Ectodermal cell (in vitro differentiated cells): ENCODE results near the gene ZCWPW1.

Experiments
- H3K27ac ChIP-seq: 2 replicates; pipeline ENCODE4 v1.7.0; 2013; ENCODE audit warnings: mild to moderate bottlenecking, low read depth, low read length; ENCODE audit not compliant: insufficient read depth, poor library complexity, severe bottlenecking
- H3K27me3 ChIP-seq: 2 replicates; pipeline ENCODE4 v1.7.0; 2013; ENCODE audit warnings: mild to moderate bottlenecking, low read length; ENCODE audit not compliant: insufficient read depth, control insufficient read depth, poor library complexity, severe bottlenecking
- H3K36me3 ChIP-seq: one replicate; pipeline ENCODE4 v1.7.0; 2013; ENCODE audit warnings: low read length; ENCODE audit not compliant: control insufficient read depth, insufficient read depth
- H3K4me1 ChIP-seq: one replicate; pipeline ENCODE4 v1.7.0; 2013; ENCODE audit warnings: low read length; ENCODE audit not compliant: control insufficient read depth, insufficient read depth
- H3K4me3 ChIP-seq: 2 replicates; pipeline ENCODE4 v1.7.0; 2013; ENCODE audit warnings: low read depth, low read length, control low read depth; ENCODE audit not compliant: insufficient read depth
- H3K9me3 ChIP-seq: 2 replicates; pipeline ENCODE4 v1.7.0; 2013; ENCODE audit warnings: mild to moderate bottlenecking, low read length, moderate library complexity; ENCODE audit not compliant: control insufficient read depth
- WGBS, 2 experiments: methylation state at CpG; one replicate each; pipeline ENCODE4 v1.1.7; 2013; ENCODE audit warnings: missing lambda C conversion rate in 2 of 2; 5-methylcytosine and 5-hydroxymethylcytosine counted together

ZCWPW1 gene

GRCh38 chr7:100419660-100420226 lies 8.8 kb downstream of the ZCWPW1 start:
- Histone ChIP-seq H3K9me3 (no peaks in the 10 kb centered on the region), H3K4me1 (no peaks in the 10 kb centered on the region), H3K4me3 (no peak overlapping the region), H3K27ac (no peak overlapping the region), H3K36me3 (no peaks in the 10 kb centered on the region), H3K27me3 (no peaks in the 10 kb centered on the region)
- 86 to 93% methylated on average over 1 of the region's 1 CpG for WGBS, 2 experiments

- no peaks in the 10 kb centered on the region for H3K9me3 ChIP-seq
- H3K4me3 ChIP-seq = no peak overlapping the region
- 71 to 94% methylated on average over 1 of the region's 1 CpG for WGBS, 2 experiments
- no peaks in the 10 kb centered on the region for H3K27me3 ChIP-seq
- no peak overlapping the region for H3K27ac ChIP-seq
- no peaks in the 10 kb centered on the region for H3K4me1 ChIP-seq
- H3K36me3 ChIP-seq = no peaks in the 10 kb centered on the region
Observed at GRCh38 chr7:100418930-100419659, 9.4 kb downstream of the ZCWPW1 start.

- Histone ChIP-seq H3K36me3 (no peaks in the 10 kb centered on the region), H3K9me3 (no peaks in the 10 kb centered on the region), H3K4me1 (no peaks in the 10 kb centered on the region), H3K27ac (no peak overlapping the region), H3K27me3 (no peaks in the 10 kb centered on the region), H3K4me3 (no peak overlapping the region)
- WGBS, 2 experiments = 93 to 97% methylated on average over 5 of the region's 5 CpGs
Observed at GRCh38 chr7:100415448-100415847, 13.1 kb downstream of the ZCWPW1 start.

- no peaks in the 10 kb centered on the region for H3K9me3 ChIP-seq
- no peaks in the 10 kb centered on the region for H3K27me3 ChIP-seq
- H3K4me3 ChIP-seq = no peak overlapping the region
- no peaks in the 10 kb centered on the region for H3K4me1 ChIP-seq
- no peak overlapping the region for H3K27ac ChIP-seq
- no peaks in the 10 kb centered on the region for H3K36me3 ChIP-seq
- 83 to 100% methylated on average over 1 of the region's 1 CpG for WGBS, 2 experiments
Observed at GRCh38 chr7:100413889-100414288, 14.6 kb downstream of the ZCWPW1 start.

GRCh38 chr7:100413346-100413745 lies 15.2 kb downstream of the ZCWPW1 start:
- H3K27ac ChIP-seq = no peak overlapping the region
- no peak overlapping the region for H3K4me3 ChIP-seq
- no peaks in the 10 kb centered on the region for H3K27me3 ChIP-seq
- no peaks in the 10 kb centered on the region for H3K4me1 ChIP-seq
- H3K36me3 ChIP-seq = no peaks in the 10 kb centered on the region
- no peaks in the 10 kb centered on the region for H3K9me3 ChIP-seq

- H3K4me1 ChIP-seq = no peaks in the 10 kb centered on the region
- no peaks in the 10 kb centered on the region for H3K27me3 ChIP-seq
- H3K9me3 ChIP-seq = no peaks in the 10 kb centered on the region
- WGBS, 2 experiments = 84 to 85% methylated on average over 6 of the region's 6 CpGs
- H3K27ac ChIP-seq = no peak overlapping the region
- no peak overlapping the region for H3K4me3 ChIP-seq
- H3K36me3 ChIP-seq = no peaks in the 10 kb centered on the region
Observed at GRCh38 chr7:100411101-100411500, 17.4 kb downstream of the ZCWPW1 start.

GRCh38 chr7:100407285-100408180 lies 21.0 kb downstream of the ZCWPW1 start:
- Histone ChIP-seq H3K9me3 (no peaks in the 10 kb centered on the region), H3K36me3 (no peaks in the 10 kb centered on the region), H3K27ac (no peak overlapping the region), H3K4me1 (no peaks in the 10 kb centered on the region), H3K27me3 (no peaks in the 10 kb centered on the region), H3K4me3 (no peak overlapping the region)
- WGBS, 2 experiments = 54 to 57% methylated on average over 12 of the region's 12 CpGs

GRCh38 chr7:100406767-100407166 lies 21.7 kb downstream of the ZCWPW1 start:
- H3K27ac ChIP-seq = no peak overlapping the region
- no peaks in the 10 kb centered on the region for H3K4me1 ChIP-seq
- H3K9me3 ChIP-seq = no peaks in the 10 kb centered on the region
- H3K4me3 ChIP-seq = no peak overlapping the region
- H3K36me3 ChIP-seq = no peaks in the 10 kb centered on the region
- WGBS, 2 experiments = 72 to 79% methylated on average over 5 to 6 of the region's 6 CpGs
- no peaks in the 10 kb centered on the region for H3K27me3 ChIP-seq

GRCh38 chr7:100402241-100402640 lies 26.3 kb downstream of the ZCWPW1 start:
- no peaks in the 10 kb centered on the region for H3K9me3 ChIP-seq
- no peak overlapping the region for H3K27ac ChIP-seq
- H3K36me3 ChIP-seq = no peaks in the 10 kb centered on the region
- H3K27me3 ChIP-seq = no peaks in the 10 kb centered on the region
- peaks cover 3% of the 10 kb centered on the region for H3K4me1 ChIP-seq
- no peak overlapping the region for H3K4me3 ChIP-seq
- 92 to 99% methylated on average over 2 of the region's 2 CpGs for WGBS, 2 experiments

GRCh38 chr7:100401811-100402210 lies 26.7 kb downstream of the ZCWPW1 start:
- H3K27me3 ChIP-seq = no peaks in the 10 kb centered on the region
- WGBS, 2 experiments = 88 to 91% methylated on average over 5 of the region's 5 CpGs
- no peaks in the 10 kb centered on the region for H3K36me3 ChIP-seq

More at GRCh38 chr7:100401811-100402210, 26.7 kb downstream of the ZCWPW1 start:
- Histone ChIP-seq H3K4me3 (no peak overlapping the region), H3K9me3 (no peaks in the 10 kb centered on the region), H3K4me1 (peaks cover 3% of the 10 kb centered on the region), H3K27ac (no peak overlapping the region)
